K562 (cell line): ENCODE results near the gene GRIA4.

Experiments used
- ETV6 ChIP-seq, 3 experiments: fragments of 150-350 bp in 1 of 3; sonication (generic) in 1 of 3; formaldehyde crosslinking in 1 of 3; IDR thresholded peaks; 2 replicates each; pipeline versions ENCODE4 v1.6.1 to v1.8.0; 2014 to 2022; ENCODE audit warnings: borderline replicate concordance in 2 of 3, low read depth in 2 of 3, antibody characterized with exemption in 1 of 3, low read length in 1 of 3, mild to moderate bottlenecking in 1 of 3, missing genetic modification reagents in 1 of 3
- EZH2 ChIP-seq: IDR thresholded peaks from 2 replicates; pipeline ENCODE4 v1.6.1; 2012; ENCODE audit warnings: low read depth, mild to moderate bottlenecking, inconsistent platforms, low read length, borderline replicate concordance
- HDGF ChIP-seq: fragments of 450-650 bp; IDR thresholded peaks from 2 replicates; pipeline ENCODE4 v1.6.1; 2016
- HLTF ChIP-seq: fragments of 450-650 bp; IDR thresholded peaks from 2 replicates; pipeline ENCODE4 v1.6.1; 2016
- HMGN3 ChIP-seq: IDR thresholded peaks from 2 replicates; pipeline ENCODE4 v1.6.1; 2011; ENCODE audit warnings: borderline replicate concordance, low read depth, mild to moderate bottlenecking, mixed read lengths, low read length; ENCODE audit not compliant: insufficient read length; ENCODE audit errors: extremely low read depth
- KDM2B ChIP-seq: fragments of 250-450 bp; sonication (Bioruptor Pico); IDR thresholded peaks from 2 replicates; pipeline ENCODE4 v1.8.0; 2021; ENCODE audit warnings: mild to moderate bottlenecking, moderate library complexity
- NR3C1 ChIP-seq: sonication (generic); formaldehyde crosslinking; IDR thresholded peaks from 2 replicates; pipeline ENCODE4 v1.8.1; 2022; ENCODE audit warnings: missing genetic modification reagents
- PHTF2 ChIP-seq: fragments of 250-450 bp; sonication (Bioruptor Pico); IDR thresholded peaks from 2 replicates; pipeline ENCODE4 v1.5.0; 2021; ENCODE audit warnings: mild to moderate bottlenecking
- POLR2AphosphoS5 ChIP-seq: IDR thresholded peaks from 2 replicates; pipeline ENCODE4 v1.6.1; 2011; ENCODE audit warnings: mild to moderate bottlenecking, low read depth, low read length, moderate library complexity; ENCODE audit not compliant: control insufficient read depth, insufficient read depth
- TF ChIP-seq, protein P1 (sequence below), 3 experiments: IDR thresholded peaks in 2 of 3; conservative IDR thresholded peaks in 1 of 3; 2 replicates each; pipeline ENCODE4 v1.5.1; 2011 to 2012; ENCODE audit warnings: low read length in 3 of 3, mild to moderate bottlenecking in 3 of 3, control low read depth in 2 of 3, improper control_type of control experiment in 1 of 3, inconsistent platforms in 1 of 3, low read depth in 1 of 3, mixed read lengths in 1 of 3, moderate library complexity in 1 of 3; ENCODE audit not compliant: insufficient read depth in 2 of 3
- TF ChIP-seq, protein P2 (sequence below): sonication (generic); formaldehyde crosslinking; IDR thresholded peaks from 2 replicates; pipeline ENCODE4 v1.8.1; 2022; ENCODE audit warnings: missing genetic modification reagents
- TF ChIP-seq, protein P3 (sequence below), 3 experiments: fragments of 200-800 bp in 1 of 3; fragments of 250-450 bp in 1 of 3; fragments of 450-650 bp in 1 of 3; sonication (Bioruptor Pico) in 1 of 3; sonication (Bioruptor generic) in 1 of 3; formaldehyde crosslinking in 1 of 3; IDR thresholded peaks; 2 replicates each; pipeline versions ENCODE4 v1.6.1 to v1.8.0; 2016 to 2022; ENCODE audit warnings: mild to moderate bottlenecking in 2 of 3, missing genetic modification characterization in 2 of 3, missing compliant biosample characterization in 1 of 3, moderate library complexity in 1 of 3

DNA sequence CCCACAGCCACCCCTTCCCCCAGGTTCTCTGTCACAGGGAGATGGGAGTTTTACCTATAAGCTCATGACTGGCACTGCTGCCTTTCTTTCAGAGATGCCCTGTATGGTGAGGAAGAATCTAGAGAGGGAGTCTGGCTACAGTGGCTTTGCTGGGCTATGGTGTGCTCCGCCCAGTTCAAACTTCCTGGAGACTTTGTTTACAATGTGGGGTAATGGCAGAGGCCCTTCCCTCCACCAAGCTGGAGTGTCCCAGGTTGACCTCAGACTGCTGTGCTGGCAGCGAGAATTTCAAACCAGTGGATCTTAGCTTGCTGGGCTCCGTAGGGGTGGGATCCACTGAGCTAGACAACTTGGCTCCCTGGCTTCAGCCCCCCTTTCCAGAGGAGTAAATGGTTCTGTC lies 268.6 kb downstream of the GRIA4 start:
- TF ChIP-seq, protein P1, sequence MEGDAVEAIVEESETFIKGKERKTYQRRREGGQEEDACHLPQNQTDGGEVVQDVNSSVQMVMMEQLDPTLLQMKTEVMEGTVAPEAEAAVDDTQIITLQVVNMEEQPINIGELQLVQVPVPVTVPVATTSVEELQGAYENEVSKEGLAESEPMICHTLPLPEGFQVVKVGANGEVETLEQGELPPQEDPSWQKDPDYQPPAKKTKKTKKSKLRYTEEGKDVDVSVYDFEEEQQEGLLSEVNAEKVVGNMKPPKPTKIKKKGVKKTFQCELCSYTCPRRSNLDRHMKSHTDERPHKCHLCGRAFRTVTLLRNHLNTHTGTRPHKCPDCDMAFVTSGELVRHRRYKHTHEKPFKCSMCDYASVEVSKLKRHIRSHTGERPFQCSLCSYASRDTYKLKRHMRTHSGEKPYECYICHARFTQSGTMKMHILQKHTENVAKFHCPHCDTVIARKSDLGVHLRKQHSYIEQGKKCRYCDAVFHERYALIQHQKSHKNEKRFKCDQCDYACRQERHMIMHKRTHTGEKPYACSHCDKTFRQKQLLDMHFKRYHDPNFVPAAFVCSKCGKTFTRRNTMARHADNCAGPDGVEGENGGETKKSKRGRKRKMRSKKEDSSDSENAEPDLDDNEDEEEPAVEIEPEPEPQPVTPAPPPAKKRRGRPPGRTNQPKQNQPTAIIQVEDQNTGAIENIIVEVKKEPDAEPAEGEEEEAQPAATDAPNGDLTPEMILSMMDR (IDR thresholded peaks at IDR 0.05 in 2 of 3, conservative IDR thresholded peaks at IDR 0.05 in 1 of 3; ENCODE audit: insufficient read depth in 2 of 3, low read depth in 1 of 3, low read length in 3 of 3), result no peak
- TF ChIP-seq PHTF2, result no peak
- no peak for TF ChIP-seq KDM2B (CRISPR knock-in tag)
- no peak for TF ChIP-seq NR3C1 (CRISPR knock-in tag)
- TF ChIP-seq HMGN3, result no peak
- no peak for TF ChIP-seq HDGF
- TF ChIP-seq, protein P2, sequence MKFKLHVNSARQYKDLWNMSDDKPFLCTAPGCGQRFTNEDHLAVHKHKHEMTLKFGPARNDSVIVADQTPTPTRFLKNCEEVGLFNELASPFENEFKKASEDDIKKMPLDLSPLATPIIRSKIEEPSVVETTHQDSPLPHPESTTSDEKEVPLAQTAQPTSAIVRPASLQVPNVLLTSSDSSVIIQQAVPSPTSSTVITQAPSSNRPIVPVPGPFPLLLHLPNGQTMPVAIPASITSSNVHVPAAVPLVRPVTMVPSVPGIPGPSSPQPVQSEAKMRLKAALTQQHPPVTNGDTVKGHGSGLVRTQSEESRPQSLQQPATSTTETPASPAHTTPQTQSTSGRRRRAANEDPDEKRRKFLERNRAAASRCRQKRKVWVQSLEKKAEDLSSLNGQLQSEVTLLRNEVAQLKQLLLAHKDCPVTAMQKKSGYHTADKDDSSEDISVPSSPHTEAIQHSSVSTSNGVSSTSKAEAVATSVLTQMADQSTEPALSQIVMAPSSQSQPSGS (CRISPR knock-in tag), result no peak
- TF ChIP-seq ETV6 (IDR thresholded peaks at IDR 0.05; ENCODE audit: borderline replicate concordance in 1 of 2, low read depth in 2 of 2, low read length in 1 of 2), result no peak
- TF ChIP-seq ETV6 (CRISPR knock-in tag; IDR thresholded peaks at IDR 0.05; ENCODE audit: borderline replicate concordance), result no peak
- no peak for TF ChIP-seq HLTF
- no peak for TF ChIP-seq POLR2AphosphoS5
- no peak for TF ChIP-seq EZH2
- TF ChIP-seq, protein P3, sequence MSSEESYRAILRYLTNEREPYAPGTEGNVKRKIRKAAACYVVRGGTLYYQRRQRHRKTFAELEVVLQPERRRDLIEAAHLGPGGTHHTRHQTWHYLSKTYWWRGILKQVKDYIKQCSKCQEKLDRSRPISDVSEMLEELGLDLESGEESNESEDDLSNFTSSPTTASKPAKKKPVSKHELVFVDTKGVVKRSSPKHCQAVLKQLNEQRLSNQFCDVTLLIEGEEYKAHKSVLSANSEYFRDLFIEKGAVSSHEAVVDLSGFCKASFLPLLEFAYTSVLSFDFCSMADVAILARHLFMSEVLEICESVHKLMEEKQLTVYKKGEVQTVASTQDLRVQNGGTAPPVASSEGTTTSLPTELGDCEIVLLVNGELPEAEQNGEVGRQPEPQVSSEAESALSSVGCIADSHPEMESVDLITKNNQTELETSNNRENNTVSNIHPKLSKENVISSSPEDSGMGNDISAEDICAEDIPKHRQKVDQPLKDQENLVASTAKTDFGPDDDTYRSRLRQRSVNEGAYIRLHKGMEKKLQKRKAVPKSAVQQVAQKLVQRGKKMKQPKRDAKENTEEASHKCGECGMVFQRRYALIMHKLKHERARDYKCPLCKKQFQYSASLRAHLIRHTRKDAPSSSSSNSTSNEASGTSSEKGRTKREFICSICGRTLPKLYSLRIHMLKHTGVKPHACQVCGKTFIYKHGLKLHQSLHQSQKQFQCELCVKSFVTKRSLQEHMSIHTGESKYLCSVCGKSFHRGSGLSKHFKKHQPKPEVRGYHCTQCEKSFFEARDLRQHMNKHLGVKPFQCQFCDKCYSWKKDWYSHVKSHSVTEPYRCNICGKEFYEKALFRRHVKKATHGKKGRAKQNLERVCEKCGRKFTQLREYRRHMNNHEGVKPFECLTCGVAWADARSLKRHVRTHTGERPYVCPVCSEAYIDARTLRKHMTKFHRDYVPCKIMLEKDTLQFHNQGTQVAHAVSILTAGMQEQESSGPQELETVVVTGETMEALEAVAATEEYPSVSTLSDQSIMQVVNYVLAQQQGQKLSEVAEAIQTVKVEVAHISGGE (CRISPR knock-in tag; IDR thresholded peaks at IDR 0.05), result no peak
